HG02870 (cell line): ENCODE results near the gene ATP8B3.

Source experiments
- ATAC-seq: cut with Tn5 transposase; IDR thresholded peaks from one replicate; pipeline ENCODE4 v1.9.1; 2021; ENCODE audit warnings: mild to moderate bottlenecking, moderate library complexity; ENCODE audit not compliant: unreplicated experiment

The ATP8B3 gene

GRCh38 chr19:1851654-1852580, 39.8 kb upstream of the ATP8B3 start:
- no peak for ATAC-seq

GRCh38 chr19:1850809-1851653, 39.0 kb upstream of the ATP8B3 start:
- ATAC-seq: no peak

- no peak for ATAC-seq
Measured at GRCh38 chr19:1849886-1850398, 37.9 kb upstream of the ATP8B3 start.

GRCh38 chr19:1849132-1849474, 37.0 kb upstream of the ATP8B3 start:
- no peak for ATAC-seq

- ATAC-seq: peak; percentile 68
Measured at GRCh38 chr19:1848399-1849131, 36.5 kb upstream of the ATP8B3 start, which contains the start of gene REXO1. Gene REXO1, minus strand, starts transcription at chr19:1848483. Its CDS starts 125 bp downstream, at chr19:1848358.

GRCh38 chr19:1847684-1848398, 35.8 kb upstream of the ATP8B3 start:
- ATAC-seq: peak; percentile 12

GRCh38 chr19:1847348-1847683, 35.2 kb upstream of the ATP8B3 start:
- no peak for ATAC-seq

DNA sequence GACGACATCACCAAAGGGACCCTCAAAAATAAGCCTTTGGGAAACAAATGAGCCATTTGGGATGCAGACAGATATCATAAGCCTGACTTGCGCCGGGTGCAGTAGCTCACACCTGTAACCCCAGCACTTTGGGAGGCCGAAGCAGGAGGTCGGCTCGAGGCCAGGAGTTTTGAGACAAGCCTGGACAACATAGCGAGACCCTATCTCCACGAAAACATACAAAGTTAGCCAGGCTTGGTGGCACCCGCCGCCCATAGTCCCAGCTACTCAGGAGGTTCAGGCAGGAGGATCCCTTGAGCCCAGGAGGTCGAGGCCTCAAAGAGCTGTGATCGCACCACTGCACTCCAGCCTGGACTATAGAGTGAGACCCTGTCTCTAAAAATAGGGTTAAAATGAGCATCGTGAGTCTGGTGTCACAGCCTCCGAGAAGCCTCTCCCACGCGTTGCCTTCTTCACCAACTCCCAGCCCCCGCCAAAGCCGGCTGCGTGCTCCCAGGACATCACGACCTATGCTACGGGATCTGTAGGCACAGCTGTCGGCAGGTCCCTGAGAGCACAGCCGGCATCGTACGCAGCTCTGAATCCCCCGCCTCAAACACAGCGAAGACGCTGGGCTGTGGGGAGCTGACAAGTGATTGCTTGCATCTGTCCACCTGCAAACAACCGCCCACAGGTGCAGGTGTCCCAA, 34.6 kb upstream of the ATP8B3 start:
- ATAC-seq: no peak

GRCh38 chr19:1845642-1846041, 33.6 kb upstream of the ATP8B3 start:
- no peak for ATAC-seq

GRCh38 chr19:1845125-1845515, 33.0 kb upstream of the ATP8B3 start:
- no peak for ATAC-seq

DNA sequence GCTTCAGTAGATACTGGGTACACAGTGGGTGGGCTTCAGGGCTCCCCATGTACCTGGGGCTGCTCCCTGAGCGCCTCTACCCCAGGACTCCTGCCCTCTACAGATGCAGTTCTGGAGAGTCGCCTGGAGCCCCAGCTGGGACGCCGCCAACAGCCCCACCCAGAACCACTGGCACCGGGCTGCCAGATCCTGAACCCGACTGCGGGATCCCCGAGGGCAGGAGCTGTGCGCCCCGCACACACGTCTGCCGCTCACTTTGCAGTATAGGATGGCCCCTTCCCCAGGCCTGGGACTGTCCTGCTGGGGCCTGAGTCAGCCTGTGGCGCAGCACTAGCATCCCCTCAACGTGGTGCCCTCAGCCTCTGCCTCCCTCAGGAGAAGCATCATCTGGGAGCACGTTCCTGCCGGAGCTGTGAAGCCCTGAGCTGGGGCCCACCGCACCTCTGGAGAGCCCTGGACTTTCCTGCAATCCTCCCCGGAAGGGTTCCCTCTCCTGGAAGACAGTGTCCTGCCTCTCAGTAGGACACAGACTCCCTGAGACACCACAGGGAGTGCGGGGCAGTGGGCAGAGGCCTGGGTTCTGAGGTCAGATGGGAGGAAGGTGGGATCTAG, 32.5 kb upstream of the ATP8B3 start:
- ATAC-seq: no peak

- no peak for ATAC-seq
Measured at GRCh38 chr19:1843646-1844394, 31.7 kb upstream of the ATP8B3 start.

DNA sequence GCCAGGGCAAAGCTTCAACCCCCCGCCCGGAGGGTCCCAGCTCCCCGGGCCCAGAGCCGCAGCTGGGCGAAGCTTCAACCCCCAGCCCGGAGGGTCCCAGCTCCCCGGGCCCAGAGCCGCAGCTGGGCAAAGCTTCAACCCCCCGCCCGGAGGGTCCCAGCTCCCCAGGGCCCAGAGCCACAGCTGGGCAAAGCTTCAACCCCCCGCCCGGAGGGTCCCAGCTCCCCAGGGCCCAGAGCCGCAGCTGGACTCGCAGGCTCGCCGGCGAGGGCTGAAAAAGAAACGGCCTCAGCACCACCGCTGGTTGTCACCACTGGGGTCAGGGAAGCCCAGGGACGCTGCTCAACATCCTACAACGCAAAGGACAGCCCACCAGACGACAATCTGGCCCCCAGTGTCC, 31.0 kb upstream of the ATP8B3 start:
- no peak for ATAC-seq

GRCh38 chr19:1841209-1841924, 29.3 kb upstream of the ATP8B3 start:
- no peak for ATAC-seq

DNA sequence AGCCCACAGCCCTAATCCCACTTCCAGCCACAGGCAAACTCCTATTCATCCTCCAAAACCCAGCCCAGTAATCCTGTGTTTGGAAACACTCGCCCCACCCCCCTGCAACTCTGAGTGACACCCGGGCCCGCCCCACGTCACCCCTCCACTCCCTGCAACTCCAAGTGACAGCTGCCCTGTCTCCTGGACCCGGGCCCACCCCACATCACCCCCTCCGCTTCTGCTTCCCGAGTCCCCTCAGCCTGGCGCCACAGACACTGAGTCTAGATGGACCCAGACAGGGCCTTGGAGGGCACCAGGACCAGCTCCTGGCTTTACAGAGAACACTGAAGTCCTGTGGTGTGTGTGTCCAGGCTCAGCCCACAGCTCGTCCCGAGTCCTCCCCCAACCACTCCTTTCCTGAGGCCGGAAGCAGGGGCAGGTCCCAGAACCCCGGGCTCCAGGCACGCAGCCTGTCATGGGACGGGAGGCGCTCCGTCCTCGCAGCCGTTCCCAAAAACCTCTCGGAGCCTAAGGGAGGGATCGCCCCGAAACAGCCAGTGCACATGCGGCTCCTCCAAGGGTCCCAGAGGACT, 28.6 kb upstream of the ATP8B3 start:
- no peak for ATAC-seq

DNA sequence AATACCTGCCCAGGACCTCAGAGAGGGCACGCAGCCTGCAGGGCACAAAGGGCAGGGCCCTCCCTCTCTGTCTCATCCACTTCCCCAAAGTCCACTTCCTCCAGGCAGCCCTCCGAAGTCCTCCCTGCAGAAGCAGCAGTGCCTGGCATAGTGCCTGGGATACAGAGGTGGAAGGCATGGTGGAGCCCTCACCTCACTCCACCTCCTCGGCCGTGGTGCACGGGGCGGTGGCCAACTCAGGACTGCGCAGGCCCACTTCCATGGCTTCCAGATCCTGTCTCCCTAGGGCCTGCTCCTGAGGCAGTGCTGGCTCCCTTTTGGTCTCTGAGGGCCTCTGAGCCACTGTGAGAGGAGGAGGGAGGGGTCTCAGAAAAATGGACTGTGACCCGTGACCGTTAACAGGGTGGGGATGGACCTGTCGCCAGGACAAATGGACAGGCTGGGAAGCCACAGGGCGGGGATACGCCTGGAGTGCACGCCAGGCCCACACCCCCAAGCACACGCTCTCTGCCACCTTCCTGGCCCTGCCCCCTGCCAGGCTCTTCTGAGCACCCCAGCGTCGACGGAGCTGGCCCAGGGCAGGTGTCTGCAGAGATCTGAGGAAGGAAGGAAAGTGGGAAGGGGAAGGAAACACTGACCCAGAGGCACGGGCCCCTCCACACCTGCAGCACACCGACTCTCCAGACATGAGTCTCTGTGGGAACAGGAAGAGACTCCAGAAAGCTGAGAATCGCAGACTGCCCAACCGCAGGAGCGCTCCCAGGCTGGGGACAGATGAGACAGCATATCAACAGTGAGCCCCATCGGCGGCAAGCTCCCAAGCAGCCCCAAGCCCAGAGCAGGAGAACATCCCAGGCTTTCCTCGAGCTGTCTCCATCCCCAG, 27.8 kb upstream of the ATP8B3 start:
- no peak for ATAC-seq

DNA sequence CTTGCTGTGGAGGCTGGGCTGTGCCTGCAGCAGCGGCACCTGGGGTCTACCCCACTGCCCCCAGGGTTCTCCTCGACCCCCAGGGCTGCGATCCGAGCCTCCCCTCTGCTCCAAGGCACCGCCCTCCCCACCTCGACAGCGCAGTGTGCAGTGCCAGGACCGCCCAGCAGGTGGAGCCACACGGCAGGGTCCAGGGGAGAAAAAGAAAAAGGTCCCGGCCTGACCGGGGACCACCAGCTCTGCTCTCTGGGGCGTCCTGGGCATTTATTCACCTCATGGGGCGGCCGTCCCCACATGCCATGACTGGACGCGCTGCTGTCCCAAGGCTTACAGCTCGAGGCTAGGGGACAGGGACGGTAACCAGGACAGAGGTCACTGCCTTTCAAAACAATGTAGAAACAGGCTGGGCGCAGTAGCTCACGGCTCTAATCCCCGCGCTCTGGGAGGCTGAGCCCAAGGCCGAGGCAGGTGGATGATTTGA, 25.6 kb upstream of the ATP8B3 start:
- no peak for ATAC-seq
